Testis (tissue), 5 donors: ENCODE measurements around the gene RFPL4A. TPM values are rescaled to one million over a fixed set of nuclear protein-coding genes. Genes with fewer than 3 reads are reported as not detected.
"Not testable (repeated sequence)": the region's sequence is repeated elsewhere in the genome, so short reads cannot be mapped to it uniquely, and the experiment has no call there.

Experiments
- DNase-seq: peaks from one replicate; pipeline ENCODE4 v3.0.0-alpha.2; 2019
- H3K27ac ChIP-seq, 2 donors: fragments of 200-600 bp; sonication (generic); one replicate each; pipeline ENCODE4 v1.5.1; 2019
- H3K27me3 ChIP-seq: fragments of 200-600 bp; sonication (generic); one replicate; pipeline ENCODE4 v1.5.1; 2019
- H3K36me3 ChIP-seq: fragments of 200-600 bp; sonication (generic); one replicate; pipeline ENCODE4 v1.5.1; 2017; ENCODE audit warnings: low read depth; ENCODE audit errors: missing control alignments
- H3K4me1 ChIP-seq: fragments of 200-600 bp; sonication (generic); one replicate; pipeline ENCODE4 v1.5.1; 2019
- H3K4me3 ChIP-seq, 2 donors: fragments of 200-600 bp; sonication (generic); one replicate each; pipeline ENCODE4 v1.5.1; 2017 to 2019
- H3K9me3 ChIP-seq: fragments of 200-600 bp; sonication (generic); one replicate; pipeline ENCODE4 v1.5.1; 2017
- POLR2A ChIP-seq: fragments of 450-650 bp; IDR thresholded peaks from one replicate; pipeline ENCODE4 v1.6.1; 2017; ENCODE audit warnings: antibody characterized with exemption, mild to moderate bottlenecking, moderate library complexity
- WGBS, 2 donors: methylation state at CpG; one replicate each; pipeline ENCODE4 v1.1.5; 2018; 5-methylcytosine and 5-hydroxymethylcytosine counted together
- intact Hi-C: fragments of 100-400 bp; cut with DNase I; formaldehyde crosslinking; loops from one replicate; pipeline ENCODE4 v1.15.1; 2023; ENCODE audit warnings: low total_unique reads
- long read RNA-seq, 2 donors: transcript quantifications; one replicate each; lab custom pipeline, GENCODE V29; 2026
- polyA plus RNA-seq: library from polyadenylated mRNA; stranded (reverse); fragments of 350-450 nt; fragmentation: Illumina TruSeq; extraction: RNeasy Lipid Tissue Mini Kit (QIAGEN cat#74804); gene quantifications from one replicate; pipeline ENCODE4 v1.2.3, GENCODE V29; 2014; ENCODE audit warnings: low read depth, low replicate concordance; ENCODE audit not compliant: insufficient read depth
- total RNA-seq, 2 donors: library from RNA; depleted of rRNA; stranded (reverse); fragments of >200 nt; gene quantifications; one replicate each; pipeline ENCODE4 v1.2.3, GENCODE V29; 2016
- TF ChIP-seq, protein P1 (sequence below), 3 experiments: fragments of 450-650 bp in 2 of 3; fragments of 200-600 bp in 1 of 3; sonication (generic) in 1 of 3; IDR thresholded peaks; one replicate each; pipeline ENCODE4 v1.5.1; 2016 to 2019; ENCODE audit warnings: antibody characterized with exemption in 3 of 3, mild to moderate bottlenecking in 2 of 3, moderate library complexity in 1 of 3

RFPL4A gene
- total RNA-seq (1 to 10 TPM in 1 of 2 donors, under 1 TPM in 1; 0.31 to 1.8 TPM), polyA plus RNA-seq (2.5 TPM)
- long read RNA-seq, donor 1, partial matches to known transcripts: 0 of 2 reads
- long read RNA-seq, donor 1, other reads (novel, unspliced or antisense): 0 of 2 reads
- long read RNA-seq, donor 2, partial matches to known transcripts: 0 of 1 reads
- long read RNA-seq, donor 2, other reads (novel, unspliced or antisense): 0 of 1 reads

DNA sequence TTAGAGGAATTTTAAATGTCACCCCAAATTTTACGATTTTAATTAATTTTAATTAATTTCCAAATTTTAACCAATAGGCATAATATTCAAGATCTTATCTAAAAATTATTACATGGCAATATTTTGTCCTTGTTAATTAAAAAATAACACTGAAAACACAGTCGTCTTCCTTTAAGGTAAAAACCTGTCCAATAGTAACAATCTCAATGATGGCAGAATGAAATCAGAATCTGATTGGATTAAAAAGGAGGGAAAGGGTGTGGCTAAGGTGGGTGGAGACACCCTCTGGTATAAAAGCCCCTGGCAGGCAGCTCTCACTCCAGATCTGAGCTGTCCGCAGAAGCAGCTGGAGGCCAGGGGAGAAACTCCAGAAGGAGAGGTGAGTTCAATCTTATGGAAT, at the start of gene RFPL4A:
Gene RFPL4A (plus strand): TSS at position 301 of the 400 bp plus-strand sequence. CDS start 2,704 bp downstream, outside the sequence.
- H3K36me3 ChIP-seq, intact Hi-C loops, H3K4me1 ChIP-seq, H3K4me3 ChIP-seq, H3K9me3 ChIP-seq, H3K27ac ChIP-seq, H3K27me3 ChIP-seq, DNase-seq: not testable (repeated sequence)
- 63 to 80% methylated on average over 3 of the region's 3 CpGs for WGBS, 2 donors

DNA sequence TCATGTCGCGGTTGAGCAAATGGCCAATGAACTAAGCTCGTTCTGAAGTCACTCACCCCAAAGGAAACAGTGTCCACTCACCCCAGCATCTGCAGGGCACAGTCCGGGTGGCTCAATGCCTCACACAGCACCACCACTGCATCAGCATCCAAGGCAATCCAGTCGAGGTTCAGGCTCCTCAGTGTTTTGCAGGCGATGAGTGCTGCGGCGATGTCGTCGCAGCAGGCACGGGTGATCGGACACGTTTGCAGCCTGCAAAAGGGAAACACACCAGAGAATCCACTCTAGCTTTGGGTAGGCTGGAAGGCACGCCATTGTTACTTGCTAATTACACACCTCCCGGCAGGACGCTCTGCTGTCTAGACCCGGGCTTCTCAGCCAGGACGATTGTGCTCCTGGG, 47.2 kb upstream of the RFPL4A start:
- intact Hi-C loops: no loop called here
- Histone ChIP-seq H3K36me3 (no peaks in the 10 kb centered on the region), H3K4me1 (no peaks in the 10 kb centered on the region), H3K27ac (no peak overlapping the region), H3K9me3 (no peaks in the 10 kb centered on the region), H3K27me3 (no peaks in the 10 kb centered on the region), H3K4me3 (no peak overlapping the region)
- no peak for TF ChIP-seq POLR2A
- TF ChIP-seq, protein P1, sequence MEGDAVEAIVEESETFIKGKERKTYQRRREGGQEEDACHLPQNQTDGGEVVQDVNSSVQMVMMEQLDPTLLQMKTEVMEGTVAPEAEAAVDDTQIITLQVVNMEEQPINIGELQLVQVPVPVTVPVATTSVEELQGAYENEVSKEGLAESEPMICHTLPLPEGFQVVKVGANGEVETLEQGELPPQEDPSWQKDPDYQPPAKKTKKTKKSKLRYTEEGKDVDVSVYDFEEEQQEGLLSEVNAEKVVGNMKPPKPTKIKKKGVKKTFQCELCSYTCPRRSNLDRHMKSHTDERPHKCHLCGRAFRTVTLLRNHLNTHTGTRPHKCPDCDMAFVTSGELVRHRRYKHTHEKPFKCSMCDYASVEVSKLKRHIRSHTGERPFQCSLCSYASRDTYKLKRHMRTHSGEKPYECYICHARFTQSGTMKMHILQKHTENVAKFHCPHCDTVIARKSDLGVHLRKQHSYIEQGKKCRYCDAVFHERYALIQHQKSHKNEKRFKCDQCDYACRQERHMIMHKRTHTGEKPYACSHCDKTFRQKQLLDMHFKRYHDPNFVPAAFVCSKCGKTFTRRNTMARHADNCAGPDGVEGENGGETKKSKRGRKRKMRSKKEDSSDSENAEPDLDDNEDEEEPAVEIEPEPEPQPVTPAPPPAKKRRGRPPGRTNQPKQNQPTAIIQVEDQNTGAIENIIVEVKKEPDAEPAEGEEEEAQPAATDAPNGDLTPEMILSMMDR (IDR thresholded peaks at IDR 0.05): no peak
- DNase-seq: no peak
- WGBS, 2 donors: 44 to 72% methylated on average over 12 to 18 of the region's 18 CpGs

DNA sequence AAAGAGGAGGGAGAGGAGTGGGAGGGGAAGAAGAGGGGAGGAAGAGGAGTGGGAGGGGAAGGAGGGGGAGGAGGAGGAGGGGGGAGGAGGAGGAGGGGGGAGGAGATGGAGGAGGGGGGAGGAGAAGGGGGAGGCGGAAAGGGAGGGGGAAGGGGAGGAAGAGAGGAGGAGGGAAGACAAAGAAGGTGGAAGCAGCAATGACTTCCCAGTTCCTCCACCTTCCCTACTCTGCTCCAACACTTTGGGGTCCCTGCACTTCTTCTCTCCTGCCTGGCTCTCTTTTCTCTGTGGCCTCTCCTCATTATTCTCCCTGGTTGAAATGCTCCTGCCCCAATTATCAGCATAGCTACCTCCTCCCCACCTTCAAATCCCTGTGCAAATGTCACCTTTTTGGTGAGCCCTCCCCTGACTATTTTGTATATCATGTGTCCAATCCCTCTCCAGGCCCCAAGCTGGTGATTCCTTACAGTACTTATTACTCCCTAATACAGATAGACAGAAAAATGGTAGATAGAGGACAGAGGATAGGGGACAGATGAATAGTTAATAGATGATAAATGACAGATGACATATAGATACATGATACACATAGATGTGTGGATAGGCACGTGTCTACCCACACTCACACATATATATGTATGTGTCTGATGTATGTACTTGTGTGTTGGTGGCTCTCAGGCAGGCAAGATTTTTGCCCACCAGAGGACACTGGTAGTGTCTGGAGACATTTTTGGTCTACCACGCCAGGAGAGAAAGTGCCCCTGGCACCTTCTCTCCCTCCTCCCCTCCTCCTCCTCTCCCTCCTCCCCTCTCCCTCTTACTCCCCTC, 45.9 kb upstream of the RFPL4A start:
- Histone ChIP-seq H3K27ac (no peak overlapping the region), H3K36me3 (no peaks in the 10 kb centered on the region), H3K27me3 (no peaks in the 10 kb centered on the region), H3K4me3 (no peak overlapping the region), H3K9me3 (no peaks in the 10 kb centered on the region), H3K4me1 (no peaks in the 10 kb centered on the region)
- no peak for DNase-seq
- TF ChIP-seq, protein P1 (IDR thresholded peaks at IDR 0.05): no peak
- no peak for TF ChIP-seq POLR2A
- intact Hi-C loops: no loop called here
- WGBS, 2 donors: 62 to 88% methylated on average over 2 of the region's 3 CpGs

DNA sequence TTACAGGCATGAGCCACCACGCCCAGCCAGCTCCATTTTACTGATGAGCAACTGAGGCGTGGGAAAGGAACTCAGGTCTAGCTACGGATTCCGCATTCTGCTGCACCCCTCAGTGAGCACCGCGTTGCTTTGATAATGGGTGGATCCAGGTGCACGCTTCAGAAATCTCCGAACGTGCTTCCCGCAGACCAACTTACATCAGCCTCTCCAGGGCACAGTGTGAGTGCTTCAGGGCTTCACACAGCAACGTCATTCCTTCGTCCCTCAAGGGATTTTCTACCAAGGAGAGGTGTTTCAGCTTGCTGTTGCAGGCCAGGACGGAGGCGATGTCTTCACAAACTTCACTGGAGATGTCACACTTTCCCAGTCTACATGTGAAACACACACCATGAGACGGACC, 42.4 kb upstream of the RFPL4A start:
- DNase-seq: no peak
- Histone ChIP-seq H3K27me3 (no peaks in the 10 kb centered on the region), H3K4me1 (no peaks in the 10 kb centered on the region), H3K27ac (no peak overlapping the region), H3K4me3 (no peak overlapping the region), H3K9me3 (no peaks in the 10 kb centered on the region), H3K36me3 (no peaks in the 10 kb centered on the region)
- TF ChIP-seq, protein P1 (IDR thresholded peaks at IDR 0.05): no peak
- no peak for TF ChIP-seq POLR2A
- 88 to 94% methylated on average over 11 to 15 of the region's 15 CpGs for WGBS, 2 donors
- intact Hi-C loops: no loop called here

DNA sequence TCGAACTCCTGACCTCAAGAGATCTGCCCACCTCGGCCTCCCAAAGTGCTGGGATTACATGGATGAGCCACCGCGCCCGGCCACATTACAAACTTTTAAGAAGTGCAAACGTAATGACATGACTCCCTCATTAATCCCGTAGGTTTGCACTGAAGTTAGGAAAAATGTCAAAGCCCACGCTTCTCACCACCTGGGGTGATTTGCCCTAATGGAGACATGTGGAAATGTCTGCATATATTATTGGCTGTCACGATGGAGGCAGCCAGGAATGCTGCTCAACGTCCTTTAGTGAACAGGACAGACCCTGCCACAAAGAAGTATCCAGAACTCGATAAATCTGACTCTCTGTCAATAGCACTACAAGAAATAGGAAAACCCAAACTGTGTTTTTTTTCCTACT, 41.6 kb upstream of the RFPL4A start:
- H3K4me1 ChIP-seq: no peaks in the 10 kb centered on the region
- H3K27me3 ChIP-seq: no peaks in the 10 kb centered on the region
- TF ChIP-seq, protein P1 (IDR thresholded peaks at IDR 0.05): no peak
- TF ChIP-seq POLR2A: no peak
- intact Hi-C loops: no loop called here
- no peak for DNase-seq
- H3K27ac ChIP-seq: no peak overlapping the region
- H3K4me3 ChIP-seq: no peak overlapping the region
- H3K36me3 ChIP-seq: no peaks in the 10 kb centered on the region
- no peaks in the 10 kb centered on the region for H3K9me3 ChIP-seq
- WGBS, 2 donors: 72 to 76% methylated on average over 9 to 11 of the region's 11 CpGs

DNA sequence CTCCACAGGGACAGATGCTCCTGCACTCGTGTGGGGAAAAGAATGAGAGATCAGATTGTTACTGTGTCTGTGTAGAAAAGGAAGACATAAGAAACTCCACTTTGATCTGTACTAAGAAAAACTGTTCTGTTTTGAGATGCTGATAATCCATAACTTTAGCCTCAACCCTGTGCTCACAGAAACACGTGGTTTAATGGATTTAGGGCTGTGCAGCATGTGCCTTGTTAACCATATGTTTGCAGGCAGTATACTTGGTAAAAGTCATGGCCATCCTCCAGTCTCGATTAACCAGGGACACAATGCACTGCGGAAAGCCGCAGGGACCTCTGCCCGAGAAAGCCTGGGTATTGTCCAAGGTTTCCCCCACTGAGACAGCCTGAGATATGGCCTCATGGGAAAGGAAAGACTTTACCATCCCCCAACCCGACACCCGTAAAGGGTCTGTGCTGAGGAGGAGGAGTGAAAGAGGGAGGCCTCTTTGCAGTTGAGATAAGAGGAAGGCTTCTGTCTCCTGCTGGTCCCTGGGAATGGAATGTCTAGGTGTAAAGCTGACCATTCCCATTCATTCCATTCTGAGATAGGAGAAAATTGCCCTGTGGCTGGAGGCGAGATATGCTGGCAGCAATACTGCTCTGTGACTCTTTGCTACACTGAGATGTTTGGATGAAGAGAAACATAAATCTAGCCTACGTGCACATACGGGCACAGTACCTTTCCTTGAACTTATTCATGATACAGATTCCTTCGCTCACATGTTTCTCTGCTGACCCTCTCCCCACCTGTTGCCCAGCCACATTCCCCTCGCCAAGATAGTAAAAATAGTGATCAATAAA, 40.8 kb upstream of the RFPL4A start:
- H3K9me3 ChIP-seq, H3K4me1 ChIP-seq, intact Hi-C loops, H3K27me3 ChIP-seq, H3K4me3 ChIP-seq, H3K27ac ChIP-seq, DNase-seq, H3K36me3 ChIP-seq: not testable (repeated sequence)
- 15 to 51% methylated on average over 9 to 13 of the region's 13 CpGs for WGBS, 2 donors
